Stomach (tissue), 4 donors: ENCODE results near the gene ATCAY.

Experiments used
- CTCF ChIP-seq, 7 experiments: fragments of 450-650 bp in 4 of 7; fragments of 200-600 bp in 3 of 7; sonication (generic) in 3 of 7; IDR thresholded peaks; one replicate each; pipeline ENCODE4 v1.5.1; 2016 to 2019; ENCODE audit warnings: antibody characterized with exemption in 7 of 7, control low read depth in 2 of 7, mild to moderate bottlenecking in 1 of 7
- EP300 ChIP-seq: sonication (generic); formaldehyde crosslinking; IDR thresholded peaks from one replicate; pipeline ENCODE4 v1.6.1; 2017; ENCODE audit warnings: antibody characterized with exemption
- POLR2AphosphoS5 ChIP-seq, 3 donors: sonication (generic); formaldehyde crosslinking; IDR thresholded peaks; one replicate each; pipeline ENCODE4 v1.6.1; 2016; ENCODE audit warnings: antibody characterized with exemption in 3 of 3

GRCh38 chr19:3969435-3970312, 89.2 kb downstream of the ATCAY start:
- TF ChIP-seq CTCF (IDR thresholded peaks at IDR 0.05) (no peak), EP300 (no peak), POLR2AphosphoS5 (IDR thresholded peaks at IDR 0.05) (peak; percentile 16 to 74 (median 34))
